K562 (cell line): ENCODE data around the gene CPVL. TPM values are rescaled to one million over a fixed set of nuclear protein-coding genes. Genes with fewer than 3 reads are reported as not detected.

Experiments
- ATAC-seq: fragments of 200-7000 bp; cut with Tn5 transposase; 3 replicates; pipeline ENCODE4 v1.9.1; 2020; ENCODE audit warnings: moderate library complexity
- BruUV-seq: library from RNA; stranded (reverse); fragments of 400-500 nt; replicated peaks from 2 replicates; lab custom pipeline; 2021; lab: Mats Ljungman, UMichigan
- CTCF ChIA-PET: fragments of 300-600 bp; formaldehyde crosslinking; extraction: SDS; loops from one replicate; lab custom pipeline; 2021; ENCODE audit warnings: low intra/inter-chr PET ratio; lab: Yijun Ruan, JAX
- POLR2A ChIA-PET: fragments of 300-600, 350-650 bp; sonication (Branson Sonifier 250); formaldehyde crosslinking; extraction: SDS; loops from one replicate; lab custom pipeline; 2021; ENCODE audit warnings: antibody characterized with exemption, inconsistent platforms; lab: Yijun Ruan, JAX
- DNase-seq, 4 experiments: peaks; one replicate each; pipeline versions ENCODE4 v3.0.0 to v3.0.0-alpha.2; 2011 to 2018; ENCODE audit warnings: low spot score in 3 of 4, mixed read lengths in 3 of 4; ENCODE audit errors: extremely low read depth in 1 of 4
- FAIRE-seq: peaks from 2 replicates; lab custom pipeline; 2011; peaks lifted over from hg19 to GRCh38; lab: Jason Lieb, UNC
- H2AFZ ChIP-seq: 2 replicates; pipeline ENCODE4 v1.6.0; 2011; ENCODE audit warnings: low read depth, low read length, control low read depth, inconsistent platforms
- H3K27ac ChIP-seq: fragments of 200-600 bp; 3 replicates; pipeline ENCODE4 v1.8.0; 2011; ENCODE audit warnings: low read depth, mild to moderate bottlenecking, control low read depth, inconsistent platforms, low read length, moderate library complexity, mixed read lengths; ENCODE audit errors: extremely low read depth
- H3K27me3 ChIP-seq, 2 experiments: fragments of 300-600 bp in 1 of 2; 2 replicates in 1 of 2; 3 replicates in 1 of 2; pipeline versions ENCODE4 v1.6.0 to v1.8.0; 2011; ENCODE audit warnings: inconsistent platforms in 2 of 2, low read length in 2 of 2, mild to moderate bottlenecking in 1 of 2, mixed read lengths in 1 of 2, moderate library complexity in 1 of 2; ENCODE audit not compliant: control insufficient read depth in 2 of 2, insufficient read depth in 2 of 2
- H3K36me3 ChIP-seq: fragments of 300-600 bp; 3 replicates; pipeline ENCODE4 v1.8.0; 2011; ENCODE audit warnings: mild to moderate bottlenecking, low read length, inconsistent platforms; ENCODE audit not compliant: control insufficient read depth, insufficient read depth
- H3K4me1 ChIP-seq, 2 experiments: fragments of 200-600 bp in 1 of 2; replicated peaks in 1 of 2; 2 replicates in 1 of 2; 3 replicates in 1 of 2; pipeline versions ENCODE4 v1.5.1 to v1.8.0; 2011; ENCODE audit warnings: inconsistent platforms in 2 of 2, low read length in 2 of 2, mild to moderate bottlenecking in 1 of 2, mixed read lengths in 1 of 2, moderate library complexity in 1 of 2; ENCODE audit not compliant: control insufficient read depth in 2 of 2, insufficient read depth in 2 of 2
- H3K4me2 ChIP-seq: 2 replicates; pipeline ENCODE4 v1.6.1; 2011; ENCODE audit warnings: low read length, control low read depth, inconsistent platforms, mixed read lengths; ENCODE audit not compliant: insufficient read depth
- H3K4me3 ChIP-seq: fragments of 200-600 bp; sonication (generic), shearing (Covaris generic); 2 replicates; pipeline ENCODE4 v1.5.1; 2016; ENCODE audit warnings: control low read depth, inconsistent platforms
- H3K79me2 ChIP-seq: fragments of 200-600 bp; 3 replicates; pipeline ENCODE4 v1.8.0; 2011; ENCODE audit warnings: low read length, inconsistent platforms; ENCODE audit not compliant: control insufficient read depth, insufficient read depth
- H3K9ac ChIP-seq, 2 experiments: 2 replicates each; pipeline versions ENCODE4 v1.6.0 to v1.6.1; 2011; ENCODE audit warnings: low read depth in 2 of 2, low read length in 2 of 2, control low read depth in 1 of 2, inconsistent platforms in 1 of 2, mild to moderate bottlenecking in 1 of 2, mixed read lengths in 1 of 2; ENCODE audit not compliant: insufficient read depth in 1 of 2
- H3K9me1 ChIP-seq: one replicate; pipeline ENCODE4 v1.6.0; 2011; ENCODE audit warnings: inconsistent platforms, mild to moderate bottlenecking, low read length, moderate library complexity; ENCODE audit not compliant: control insufficient read depth, insufficient read depth
- H3K9me3 ChIP-seq: replicated peaks from 2 replicates; pipeline ENCODE4 v1.5.1; 2011; ENCODE audit warnings: low read depth, low read length, inconsistent platforms; ENCODE audit not compliant: control insufficient read depth, insufficient read depth
- H4K20me1 ChIP-seq: replicated peaks from 2 replicates; pipeline ENCODE4 v1.6.1; 2011; ENCODE audit warnings: low read length, inconsistent platforms, mixed read lengths; ENCODE audit not compliant: control insufficient read depth, insufficient read depth
- COPS2 ChIP-seq: fragments of 450-650 bp; conservative IDR thresholded peaks from 2 replicates; pipeline ENCODE4 v1.6.1; 2016; ENCODE audit warnings: mild to moderate bottlenecking, moderate library complexity
- FIP1L1 ChIP-seq: fragments of 200-400 bp; formaldehyde crosslinking; IDR thresholded peaks from 2 replicates; pipeline ENCODE4 v1.6.1; 2018; ENCODE audit warnings: mild to moderate bottlenecking, low read depth, low read length; ENCODE audit not compliant: poor library complexity, severe bottlenecking
- L3MBTL2 ChIP-seq: fragments of 450-650 bp; IDR thresholded peaks from 2 replicates; pipeline ENCODE4 v1.6.1; 2016; ENCODE audit warnings: mild to moderate bottlenecking, moderate library complexity
- SPI1 ChIP-seq: IDR thresholded peaks from 2 replicates; pipeline ENCODE4 v1.6.1; 2011; ENCODE audit warnings: low read depth, low read length, control low read depth, borderline replicate concordance
- TCFL5 ChIP-seq: fragments of 250-450 bp; sonication (Bioruptor Pico); conservative IDR thresholded peaks from 2 replicates; pipeline ENCODE4 v1.6.1; 2021; ENCODE audit warnings: mild to moderate bottlenecking, moderate library complexity, matching md5 sums
- USF1 ChIP-seq: sonication (generic); formaldehyde crosslinking; IDR thresholded peaks from 2 replicates; pipeline ENCODE4 v1.9.0; 2022; ENCODE audit warnings: mild to moderate bottlenecking, missing genetic modification reagents
- XRCC4 ChIP-seq: IDR thresholded peaks from one replicate; pipeline ENCODE4 v1.6.1; 2011; ENCODE audit not compliant: insufficient read depth, insufficient read length; ENCODE audit errors: extremely low read depth
- ZNF778 ChIP-seq: fragments of 450-650 bp; formaldehyde crosslinking; IDR thresholded peaks from 2 replicates; pipeline ENCODE4 v1.4.0; 2020; ENCODE audit warnings: mild to moderate bottlenecking, moderate library complexity
- WGBS: fragments of 100-300 bp; shearing (Covaris generic); methylation state at CpG from one replicate; pipeline ENCODE4 v1.1.6; 2016; ENCODE audit warnings: low coverage, mixed read lengths; ENCODE audit not compliant: insufficient coverage; ENCODE audit errors: missing lambda C conversion rate; 5-methylcytosine and 5-hydroxymethylcytosine counted together
- in situ Hi-C: fragments of 300-500 bp; cut with MboI; formaldehyde crosslinking; loops from 4 replicates; pipeline ENCODE4 v1.15.0; 2018; ENCODE audit warnings: inconsistent platforms, mixed read lengths
- intact Hi-C: fragments of 100-400 bp; cut with micrococcal nuclease; formaldehyde crosslinking; loops from 2 replicates; pipeline ENCODE4 v1.14.2; 2022
- polyA plus RNA-seq, 8 experiments: library from polyadenylated mRNA; depleted of rRNA in 4 of 8; stranded (reverse) in 5 of 8; unstranded in 3 of 8; fragments of >200 nt; fragmentation: Nextera tagmentation in 2 of 8; fragmentation: Illumina TruSeq in 1 of 8; extraction: Ambion mirVana in 2 of 8; extraction: Trizol in 1 of 8; gene quantifications; 2 replicates each; pipeline versions ENCODE4 v1.2.1 to v1.2.3, GENCODE V29; 2011 to 2014; ENCODE audit warnings: inconsistent platforms in 1 of 8, missing spikeins in 1 of 8
- total RNA-seq, 7 experiments: library from RNA; depleted of rRNA in 6 of 7; stranded (reverse); fragments of >200 nt in 6 of 7; fragmentation: Illumina TruSeq in 2 of 7; extraction: Trizol in 2 of 7; gene quantifications; 2 replicates each; pipeline versions ENCODE4 v1.2.1 to v1.2.3, GENCODE V29; 2011 to 2021; ENCODE audit warnings: low replicate concordance in 1 of 7

The CPVL gene
- total and polyA plus RNA-seq, 9 of the 15 experiments (the other 6 are each of a cell fraction or from before 2014, with no cell fraction given): 0.89 to 2.4 (median 1.5) TPM

- FAIRE-seq (no peak), ATAC-seq (no peak), DNase-seq (no peak)
- WGBS: 4% methylated on average over 5 of the region's 5 CpGs
- Histone ChIP-seq H3K4me2 (no peak overlapping the region), H3K9ac (no peak overlapping the region), H3K9me3 (no peaks in the 10 kb centered on the region), H3K27me3 (no peaks in the 10 kb centered on the region; a peak in 1 of 5 replicates), H3K27ac (no peak overlapping the region), H2AFZ (no peak overlapping the region), H3K36me3 (no peaks in the 10 kb centered on the region), H3K79me2 (no peaks in the 10 kb centered on the region), H4K20me1 (no peaks in the 10 kb centered on the region), H3K4me3 (no peak overlapping the region), H3K4me1 (no peaks in the 10 kb centered on the region), H3K9me1 (no peaks in the 10 kb centered on the region)
- POLR2A ChIA-PET: interaction anchor here (1.9 kb wide), 1 partner anchor 14 kb away, joined by 4 read pairs; no protein-coding TSS in a partner anchor
- no peak for TF ChIP-seq TCFL5 (CRISPR knock-in tag)
- no peak for TF ChIP-seq COPS2
- no peak for TF ChIP-seq USF1
- TF ChIP-seq L3MBTL2: no peak
- TF ChIP-seq FIP1L1: no peak
- in situ Hi-C loops (no loop called here), intact Hi-C loops (no loop called here)
- CTCF ChIA-PET: no interaction called here
- no TSS peak for BruUV-seq
Measured at GRCh38 chr7:29131678-29132077, 14.7 kb downstream of the CPVL start.

GRCh38 chr7:29130096-29130495, 16.2 kb downstream of the CPVL start:
- H2AFZ ChIP-seq: no peak overlapping the region
- BruUV-seq: no TSS peak
- no peak overlapping the region for H3K27ac ChIP-seq
- ChIA-PET CTCF (no interaction called here), POLR2A (interaction anchor here (1.9 kb wide), 1 partner anchor 13 kb away, joined by 4 read pairs; no protein-coding TSS in a partner anchor)
- 6% methylated on average over 1 of the region's 1 CpG for WGBS
- no peaks in the 10 kb centered on the region for H3K79me2 ChIP-seq
- no peaks in the 10 kb centered on the region for H4K20me1 ChIP-seq
- TF ChIP-seq SPI1 (no peak), XRCC4 (no peak), ZNF778 (CRISPR knock-in tag) (no peak)
- in situ Hi-C loops (no loop called here), intact Hi-C loops (no loop called here)
- H3K9me1 ChIP-seq: no peaks in the 10 kb centered on the region
- H3K27me3 ChIP-seq: no peaks in the 10 kb centered on the region; a peak in 1 of 5 replicates
- no peaks in the 10 kb centered on the region for H3K36me3 ChIP-seq
- no peak overlapping the region for H3K9ac ChIP-seq
- no peak overlapping the region for H3K4me2 ChIP-seq
- no peak overlapping the region for H3K4me3 ChIP-seq
- no peaks in the 10 kb centered on the region for H3K4me1 ChIP-seq
- H3K9me3 ChIP-seq: no peaks in the 10 kb centered on the region
- DNase-seq (no peak), ATAC-seq (no peak), FAIRE-seq (no peak)
